HCT116 (cell line): ENCODE data around the gene FTCD.

Experiments
- CEBPB ChIP-seq: IDR thresholded peaks from 2 replicates; pipeline ENCODE4 v1.6.1; 2012; ENCODE audit warnings: low read depth
- ELF1 ChIP-seq: IDR thresholded peaks from 2 replicates; pipeline ENCODE4 v1.6.1; 2012; ENCODE audit warnings: low read depth, borderline replicate concordance
- EZH2 ChIP-seq: fragments of 200-600 bp; sonication (generic); IDR thresholded peaks from 2 replicates; pipeline ENCODE4 v1.6.1; 2017; ENCODE audit warnings: antibody characterized with exemption, mixed run types
- EZH2phosphoT487 ChIP-seq: fragments of 200-600 bp; IDR thresholded peaks from 2 replicates; pipeline ENCODE4 v1.6.1; 2018; ENCODE audit warnings: antibody characterized with exemption, borderline replicate concordance
- FOSL1 ChIP-seq: IDR thresholded peaks from 2 replicates; pipeline ENCODE4 v1.6.1; 2012; ENCODE audit warnings: low read depth
- JUND ChIP-seq: IDR thresholded peaks from 2 replicates; pipeline ENCODE4 v1.6.1; 2012
- POLR2A ChIP-seq: IDR thresholded peaks from 2 replicates; pipeline ENCODE4 v1.7.0; 2011; ENCODE audit warnings: borderline replicate concordance; ENCODE audit not compliant: insufficient read depth, insufficient read length; ENCODE audit errors: extremely low read depth
- POLR2AphosphoS5 ChIP-seq: IDR thresholded peaks from 2 replicates; pipeline ENCODE4 v1.6.1; 2011; ENCODE audit warnings: mild to moderate bottlenecking, low read depth, low read length, moderate library complexity
- RAD21 ChIP-seq: IDR thresholded peaks from 2 replicates; pipeline ENCODE4 v1.6.1; 2012; ENCODE audit warnings: low read depth, mild to moderate bottlenecking
- ZNF274 ChIP-seq: fragments of 200-500 bp; sonication (Bioruptor generic); IDR thresholded peaks from 2 replicates; pipeline ENCODE4 v1.6.1; 2014; ENCODE audit warnings: mild to moderate bottlenecking, low read depth, low read length, inconsistent platforms
- TF ChIP-seq, protein P1 (sequence below), 3 experiments: fragments of 200-600 bp in 1 of 3; sonication (generic) in 1 of 3; IDR thresholded peaks in 2 of 3; conservative IDR thresholded peaks in 1 of 3; 2 replicates each; pipeline ENCODE4 v1.5.1; 2012 to 2017; ENCODE audit warnings: low read depth in 2 of 3, low read length in 2 of 3, antibody characterized with exemption in 1 of 3, borderline replicate concordance in 1 of 3, control low read depth in 1 of 3, mild to moderate bottlenecking in 1 of 3, mixed read lengths in 1 of 3, mixed run types in 1 of 3, moderate library complexity in 1 of 3; ENCODE audit not compliant: insufficient read depth in 1 of 3
- TF ChIP-seq, protein P2 (sequence below): IDR thresholded peaks from 2 replicates; pipeline ENCODE4 v1.6.1; 2012; ENCODE audit warnings: low read depth

DNA sequence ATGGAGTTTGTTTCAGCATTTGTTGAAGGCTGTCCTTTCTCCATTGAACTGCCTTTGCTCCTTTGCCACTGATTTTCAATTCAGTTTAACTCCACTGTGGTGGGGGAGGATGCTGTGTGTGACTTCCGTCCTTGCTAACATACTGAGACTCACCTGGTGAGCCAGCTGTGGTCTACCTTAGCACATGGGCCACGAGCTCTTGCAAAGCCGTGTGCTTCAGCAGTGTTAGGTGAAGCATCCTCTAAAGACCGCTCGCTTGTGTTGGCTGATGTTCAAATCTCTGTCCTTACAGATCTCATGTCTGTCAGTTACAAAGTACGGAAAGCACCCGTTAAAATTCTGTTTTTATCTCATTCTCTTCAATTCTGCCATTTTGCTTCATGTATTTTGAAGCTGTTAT, 32.4 kb upstream of the FTCD start:
- TF ChIP-seq EZH2 (no peak), ELF1 (no peak), JUND (no peak), RAD21 (no peak), FOSL1 (no peak), EZH2phosphoT487 (no peak), POLR2A (no peak), ZNF274 (no peak), POLR2AphosphoS5 (no peak), CEBPB (no peak)
- TF ChIP-seq, protein P1, sequence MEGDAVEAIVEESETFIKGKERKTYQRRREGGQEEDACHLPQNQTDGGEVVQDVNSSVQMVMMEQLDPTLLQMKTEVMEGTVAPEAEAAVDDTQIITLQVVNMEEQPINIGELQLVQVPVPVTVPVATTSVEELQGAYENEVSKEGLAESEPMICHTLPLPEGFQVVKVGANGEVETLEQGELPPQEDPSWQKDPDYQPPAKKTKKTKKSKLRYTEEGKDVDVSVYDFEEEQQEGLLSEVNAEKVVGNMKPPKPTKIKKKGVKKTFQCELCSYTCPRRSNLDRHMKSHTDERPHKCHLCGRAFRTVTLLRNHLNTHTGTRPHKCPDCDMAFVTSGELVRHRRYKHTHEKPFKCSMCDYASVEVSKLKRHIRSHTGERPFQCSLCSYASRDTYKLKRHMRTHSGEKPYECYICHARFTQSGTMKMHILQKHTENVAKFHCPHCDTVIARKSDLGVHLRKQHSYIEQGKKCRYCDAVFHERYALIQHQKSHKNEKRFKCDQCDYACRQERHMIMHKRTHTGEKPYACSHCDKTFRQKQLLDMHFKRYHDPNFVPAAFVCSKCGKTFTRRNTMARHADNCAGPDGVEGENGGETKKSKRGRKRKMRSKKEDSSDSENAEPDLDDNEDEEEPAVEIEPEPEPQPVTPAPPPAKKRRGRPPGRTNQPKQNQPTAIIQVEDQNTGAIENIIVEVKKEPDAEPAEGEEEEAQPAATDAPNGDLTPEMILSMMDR (IDR thresholded peaks at IDR 0.05 in 2 of 3, conservative IDR thresholded peaks at IDR 0.05 in 1 of 3; ENCODE audit: borderline replicate concordance in 1 of 3, insufficient read depth in 1 of 3, low read depth in 2 of 3, low read length in 2 of 3), result no peak
- TF ChIP-seq, protein P2, sequence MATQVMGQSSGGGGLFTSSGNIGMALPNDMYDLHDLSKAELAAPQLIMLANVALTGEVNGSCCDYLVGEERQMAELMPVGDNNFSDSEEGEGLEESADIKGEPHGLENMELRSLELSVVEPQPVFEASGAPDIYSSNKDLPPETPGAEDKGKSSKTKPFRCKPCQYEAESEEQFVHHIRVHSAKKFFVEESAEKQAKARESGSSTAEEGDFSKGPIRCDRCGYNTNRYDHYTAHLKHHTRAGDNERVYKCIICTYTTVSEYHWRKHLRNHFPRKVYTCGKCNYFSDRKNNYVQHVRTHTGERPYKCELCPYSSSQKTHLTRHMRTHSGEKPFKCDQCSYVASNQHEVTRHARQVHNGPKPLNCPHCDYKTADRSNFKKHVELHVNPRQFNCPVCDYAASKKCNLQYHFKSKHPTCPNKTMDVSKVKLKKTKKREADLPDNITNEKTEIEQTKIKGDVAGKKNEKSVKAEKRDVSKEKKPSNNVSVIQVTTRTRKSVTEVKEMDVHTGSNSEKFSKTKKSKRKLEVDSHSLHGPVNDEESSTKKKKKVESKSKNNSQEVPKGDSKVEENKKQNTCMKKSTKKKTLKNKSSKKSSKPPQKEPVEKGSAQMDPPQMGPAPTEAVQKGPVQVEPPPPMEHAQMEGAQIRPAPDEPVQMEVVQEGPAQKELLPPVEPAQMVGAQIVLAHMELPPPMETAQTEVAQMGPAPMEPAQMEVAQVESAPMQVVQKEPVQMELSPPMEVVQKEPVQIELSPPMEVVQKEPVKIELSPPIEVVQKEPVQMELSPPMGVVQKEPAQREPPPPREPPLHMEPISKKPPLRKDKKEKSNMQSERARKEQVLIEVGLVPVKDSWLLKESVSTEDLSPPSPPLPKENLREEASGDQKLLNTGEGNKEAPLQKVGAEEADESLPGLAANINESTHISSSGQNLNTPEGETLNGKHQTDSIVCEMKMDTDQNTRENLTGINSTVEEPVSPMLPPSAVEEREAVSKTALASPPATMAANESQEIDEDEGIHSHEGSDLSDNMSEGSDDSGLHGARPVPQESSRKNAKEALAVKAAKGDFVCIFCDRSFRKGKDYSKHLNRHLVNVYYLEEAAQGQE, result no peak
